Glomerular visceral epithelial cell (primary cell): ENCODE data around the gene GOLPH3.
A peak's percentile ranks its signal among the peaks of the same experiment; 100 is the strongest.
"Not testable (repeated sequence)": the region's sequence is repeated elsewhere in the genome, so short reads cannot be mapped to it uniquely, and the experiment has no call there.

Experiments used
- DNase-seq: peaks from one replicate; pipeline ENCODE4 v3.0.0-alpha.2; 2016; ENCODE audit errors: extremely low spot score

GOLPH3 gene

DNA sequence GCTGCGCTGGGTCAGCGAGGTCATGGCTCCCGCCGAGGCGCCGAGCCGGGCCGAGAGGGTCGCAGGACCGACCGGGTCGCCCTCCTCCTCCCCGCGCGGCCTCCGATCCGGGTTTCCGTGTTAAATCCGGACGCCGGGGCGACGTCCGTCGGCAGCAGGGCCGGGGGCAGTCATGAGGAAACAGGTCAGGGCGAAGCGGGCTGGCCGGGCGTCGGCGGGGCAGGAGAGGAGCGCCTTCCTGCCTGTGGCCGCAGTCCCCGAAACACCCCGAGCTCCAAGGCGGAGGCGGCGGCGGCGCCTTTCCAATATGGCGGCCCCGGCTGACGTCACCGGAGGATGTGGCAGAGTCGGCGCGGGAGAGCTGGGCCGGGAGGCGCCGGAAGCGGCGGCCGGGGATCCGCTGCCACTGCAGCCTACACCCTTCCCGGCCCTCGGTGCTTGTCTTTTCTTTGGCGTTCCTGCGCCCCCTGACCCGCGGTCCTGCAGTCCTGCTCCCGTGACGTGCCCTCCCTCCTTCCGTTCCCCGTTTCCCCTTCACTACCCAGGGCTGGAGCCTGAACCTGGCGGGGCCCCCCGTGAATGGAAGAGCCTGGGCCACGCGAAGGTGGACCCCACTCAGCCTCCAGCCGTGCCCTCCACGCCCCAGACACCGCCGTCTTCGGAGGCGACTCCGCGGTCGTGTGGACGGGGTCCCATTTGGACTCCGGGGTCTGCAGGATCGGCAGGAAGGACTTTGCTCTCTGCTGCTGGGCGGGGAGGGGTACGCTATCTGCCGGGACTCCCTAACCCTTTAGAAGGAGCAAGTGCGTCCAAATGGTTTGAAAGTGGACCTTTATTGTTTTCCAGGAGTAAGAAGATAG is at the start of gene GOLPH3:
Gene GOLPH3, minus strand, starts transcription at position 309 of the 860 bp plus-strand sequence. Its CDS starts 285 bp downstream, at position 24.
- peak; percentile 94 for DNase-seq

DNA sequence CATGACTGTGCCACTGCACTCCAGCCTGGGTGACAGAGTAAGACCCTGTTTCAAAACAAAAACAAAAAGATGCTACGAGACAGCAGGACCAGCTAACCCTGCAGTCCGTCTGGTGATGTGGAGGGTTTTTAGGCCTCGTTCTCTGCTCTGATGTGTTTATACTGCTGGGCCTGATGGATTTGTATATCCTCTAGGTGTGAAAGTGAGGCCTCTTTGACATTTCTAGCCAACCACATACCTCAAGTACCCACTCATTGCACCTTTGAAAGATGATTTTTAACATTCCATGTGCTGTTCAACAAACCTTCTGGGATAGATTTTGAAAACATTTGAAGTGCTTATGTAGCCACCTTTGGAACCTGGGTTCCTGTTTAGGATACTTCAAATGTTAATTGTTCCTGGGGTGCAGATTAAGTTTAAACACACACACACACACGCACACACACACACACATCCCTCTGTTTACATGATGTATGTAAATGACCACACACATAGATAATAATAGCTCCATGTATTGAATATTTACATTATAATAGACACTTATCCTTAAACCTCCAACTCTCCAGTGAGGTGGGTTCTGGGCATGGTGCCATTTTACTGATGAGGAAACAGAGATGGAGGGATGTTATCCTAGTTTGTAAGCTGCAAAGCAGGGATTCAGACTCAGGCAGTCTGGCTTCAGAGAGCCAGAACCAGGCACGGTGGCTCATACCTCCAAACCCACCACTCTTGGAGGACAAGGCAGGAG is 48.8 kb upstream of the GOLPH3 start:
- DNase-seq: no peak

DNA sequence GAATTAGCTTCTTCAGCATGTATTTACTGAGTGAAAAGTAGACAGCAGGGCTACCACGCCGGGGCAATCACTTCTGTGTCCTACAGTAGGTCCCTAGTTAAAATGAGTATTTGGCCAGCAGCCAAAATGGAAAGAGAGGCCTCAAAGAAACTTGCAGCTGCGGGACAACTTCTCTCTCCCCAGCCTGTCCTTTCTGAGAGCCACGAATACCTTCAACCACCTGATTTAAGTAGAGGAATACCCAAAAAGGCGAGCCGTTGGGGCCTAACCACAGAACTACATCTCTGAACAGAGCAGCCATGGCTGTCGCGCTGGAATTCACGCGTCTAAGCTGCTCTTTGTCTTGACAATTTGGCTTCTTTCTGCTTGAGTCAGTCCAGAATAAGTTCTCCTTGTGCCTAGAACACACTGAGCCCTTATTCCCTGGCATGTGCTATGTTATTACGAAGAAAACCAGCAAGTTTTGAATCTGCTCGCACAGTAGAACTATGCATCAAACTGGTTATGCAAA is 43.8 kb upstream of the GOLPH3 start:
- DNase-seq: no peak

DNA sequence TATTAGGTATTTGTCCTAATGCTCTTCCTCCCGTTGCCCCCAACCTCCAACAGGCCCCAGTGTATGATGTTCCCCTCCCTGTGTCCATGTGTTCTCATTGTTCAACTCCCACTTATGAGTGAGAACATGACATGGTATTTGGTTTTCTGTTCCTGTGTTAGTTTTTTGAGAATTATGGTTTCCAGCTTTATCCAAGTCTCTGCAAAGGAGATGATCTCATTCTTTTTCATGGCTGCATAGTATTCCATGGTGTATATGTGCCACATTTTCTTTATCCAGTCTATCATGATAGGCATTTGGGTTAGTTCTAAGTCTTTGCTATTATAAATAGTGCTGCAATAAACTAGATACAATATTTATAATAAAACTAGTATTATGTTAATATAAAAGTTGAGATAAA is 40.2 kb upstream of the GOLPH3 start:
- DNase-seq: not testable (repeated sequence)

DNA sequence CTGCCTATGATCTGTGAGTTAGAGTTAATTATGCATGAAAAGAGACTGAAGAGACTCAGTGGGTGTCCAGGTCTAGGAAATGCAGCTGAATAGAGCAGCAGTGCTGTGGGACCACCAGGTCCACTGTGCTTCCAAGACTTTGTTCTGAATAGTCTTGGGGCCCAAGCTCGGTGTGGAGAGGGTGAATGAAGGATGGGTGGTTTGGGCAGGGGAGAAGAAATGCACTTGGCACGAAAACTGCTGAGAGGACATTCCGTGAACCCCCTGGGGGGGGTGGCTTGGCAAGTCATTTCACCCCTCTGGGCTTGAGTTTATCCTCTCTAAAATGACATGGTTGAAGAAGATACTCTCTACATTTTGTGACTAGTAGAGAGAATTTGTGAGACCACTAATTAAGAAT is 36.0 kb upstream of the GOLPH3 start:
- DNase-seq: no peak

DNA sequence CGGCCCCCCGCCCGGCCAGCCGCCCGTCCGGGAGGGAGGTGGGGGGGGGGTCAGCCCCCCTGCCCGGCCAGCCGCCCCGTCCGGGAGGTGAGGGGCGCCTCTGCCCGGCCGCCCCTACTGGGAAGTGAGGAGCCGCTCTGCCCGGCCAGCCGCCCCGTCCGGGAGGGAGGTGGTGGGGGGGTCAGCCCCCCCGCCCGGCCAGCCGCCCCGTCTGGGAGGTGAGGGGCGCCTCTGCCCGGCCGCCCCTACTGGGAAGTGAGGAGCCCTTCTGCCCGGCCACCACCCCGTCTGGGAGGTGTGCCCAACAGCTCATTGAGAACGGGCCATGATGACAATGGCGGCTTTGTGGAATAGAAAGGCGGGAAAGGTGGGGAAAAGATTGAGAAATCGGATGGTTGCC is 34.7 kb upstream of the GOLPH3 start:
- not testable (repeated sequence) for DNase-seq

DNA sequence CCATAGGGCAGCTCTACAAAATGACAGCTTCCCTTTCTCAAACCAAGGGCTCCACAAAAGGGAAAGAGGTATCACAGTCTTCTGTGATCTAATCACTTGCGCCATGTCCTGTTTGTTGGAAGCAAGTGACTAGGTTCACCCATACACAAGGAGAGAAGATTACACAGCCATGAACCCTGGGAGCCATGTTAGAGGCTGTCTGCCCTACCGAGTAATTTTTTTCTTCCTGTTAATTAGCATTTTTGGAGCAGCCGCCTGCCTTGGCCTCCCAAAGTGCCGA is 33.2 kb upstream of the GOLPH3 start:
- no peak for DNase-seq

DNA sequence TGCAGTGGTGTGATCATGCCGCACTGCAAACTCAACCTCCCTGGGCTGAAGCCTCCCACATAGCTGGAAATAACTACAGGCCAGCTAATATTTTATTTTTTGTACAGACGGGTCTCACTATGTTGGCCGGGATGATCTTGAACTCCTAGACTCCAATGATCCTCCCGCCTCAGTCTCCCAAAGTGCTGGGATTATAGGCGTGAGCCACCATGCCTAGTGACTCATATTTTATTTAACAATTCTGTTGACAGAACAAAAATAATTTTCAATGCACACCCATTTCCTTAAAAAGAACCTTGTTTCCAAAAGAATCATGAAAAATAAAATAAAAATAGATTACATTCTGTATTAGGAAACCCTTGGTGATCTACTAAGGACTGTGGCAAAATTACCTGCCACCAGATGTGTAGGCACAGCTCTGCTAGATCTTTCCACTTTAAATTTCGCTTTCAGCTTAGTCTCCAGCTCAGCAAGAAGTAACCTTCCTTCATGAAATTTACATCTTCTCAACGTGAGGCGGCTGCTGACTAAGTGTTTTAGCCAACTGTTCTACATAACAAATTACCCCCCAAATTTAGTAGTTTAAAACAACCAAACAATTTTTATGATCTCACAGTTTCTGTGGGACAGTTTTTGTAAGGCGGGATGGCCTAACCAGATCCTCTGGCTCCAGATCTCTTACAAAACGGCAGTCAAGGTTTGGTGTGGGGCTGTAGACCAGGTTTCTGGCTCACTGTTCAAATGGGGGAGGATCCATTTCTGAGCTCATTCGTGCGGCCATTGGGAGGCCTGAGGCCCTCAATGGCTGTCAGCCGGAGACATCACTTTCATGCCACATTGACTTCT is 32.6 kb upstream of the GOLPH3 start:
- DNase-seq: no peak

DNA sequence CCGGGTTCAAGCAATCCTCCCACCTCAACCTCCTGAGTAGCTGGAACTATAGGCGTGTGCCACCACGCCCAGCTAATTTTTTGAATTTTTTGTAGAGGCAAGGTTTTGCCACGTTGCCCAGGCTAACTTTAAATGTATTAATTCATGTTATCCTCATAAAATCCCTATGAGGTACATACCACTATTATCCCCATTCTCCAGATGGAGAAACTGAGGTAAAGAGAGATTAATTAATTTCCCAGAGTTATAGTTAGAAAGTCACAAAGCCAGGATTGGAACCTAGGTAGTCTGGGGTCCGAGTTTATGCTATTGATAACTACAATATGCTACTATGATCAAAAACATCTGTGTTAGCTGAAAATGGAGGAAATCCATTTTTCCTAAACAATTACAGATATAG is 31.9 kb upstream of the GOLPH3 start:
- DNase-seq: no peak

DNA sequence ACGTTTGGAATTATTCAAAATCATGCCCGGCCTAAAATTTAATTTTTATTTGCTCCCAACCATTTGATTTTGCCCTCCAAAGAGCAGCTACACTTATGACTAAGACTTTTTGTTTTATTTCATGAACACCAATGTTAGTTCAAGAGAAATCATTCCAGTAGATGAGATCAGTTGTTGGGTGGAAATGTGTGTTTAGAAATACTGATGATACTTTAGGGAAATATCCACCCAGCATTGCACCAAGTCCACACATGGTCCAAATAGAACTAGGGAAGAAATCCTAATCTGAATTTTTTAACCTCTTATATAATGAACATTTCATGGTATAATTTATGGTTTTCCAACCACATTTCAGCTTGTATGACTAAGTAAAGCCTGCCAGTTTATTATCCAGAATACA is 28.3 kb upstream of the GOLPH3 start:
- no peak for DNase-seq

DNA sequence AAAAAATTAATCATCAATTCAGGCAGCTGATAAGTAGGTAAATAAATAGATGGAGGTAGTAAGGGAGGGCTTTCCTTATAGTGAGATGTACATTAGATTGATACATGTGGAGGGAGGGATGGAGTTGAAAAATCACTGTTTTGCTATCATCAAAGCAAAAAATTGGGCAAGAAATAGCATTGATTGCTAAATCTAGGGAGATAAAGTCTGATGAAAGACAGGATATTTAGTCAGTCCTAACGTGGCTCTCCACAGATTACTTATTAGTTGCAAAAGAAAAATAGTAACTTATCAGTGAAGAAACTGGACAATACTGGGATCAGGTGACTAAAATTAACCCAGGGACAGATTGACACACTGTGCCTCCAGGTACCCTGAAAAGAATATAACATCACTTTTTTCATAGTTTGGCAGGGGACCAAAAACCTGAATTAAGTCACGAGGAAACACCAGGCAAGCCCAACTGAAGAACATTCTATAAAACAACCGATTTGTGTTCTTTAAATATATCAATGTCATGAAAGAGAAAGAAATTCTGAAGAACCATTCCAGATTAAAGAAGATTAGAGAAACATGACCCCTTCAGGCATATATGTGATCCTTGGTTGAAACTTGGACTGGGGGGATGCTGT is 27.1 kb upstream of the GOLPH3 start:
- DNase-seq: no peak

DNA sequence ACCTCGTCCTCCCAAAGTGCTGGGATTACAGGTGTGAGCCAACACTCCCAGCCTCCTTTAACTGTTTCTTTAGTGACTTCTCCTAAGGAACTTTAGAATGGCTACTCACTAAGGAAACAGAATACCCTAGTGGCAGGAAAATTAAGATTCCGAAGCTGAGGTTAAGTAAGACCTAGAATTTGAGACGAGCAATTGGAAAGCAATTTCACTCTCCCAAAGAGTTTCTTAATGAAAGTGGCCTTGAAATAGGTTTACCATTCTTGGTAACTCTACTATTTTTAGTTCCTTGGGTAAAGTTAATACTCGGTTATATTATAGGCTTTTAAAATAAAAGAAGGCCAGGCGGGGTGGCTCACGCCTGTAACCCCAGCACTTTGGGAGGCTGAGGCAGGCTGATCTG is 22.9 kb upstream of the GOLPH3 start:
- DNase-seq: no peak

DNA sequence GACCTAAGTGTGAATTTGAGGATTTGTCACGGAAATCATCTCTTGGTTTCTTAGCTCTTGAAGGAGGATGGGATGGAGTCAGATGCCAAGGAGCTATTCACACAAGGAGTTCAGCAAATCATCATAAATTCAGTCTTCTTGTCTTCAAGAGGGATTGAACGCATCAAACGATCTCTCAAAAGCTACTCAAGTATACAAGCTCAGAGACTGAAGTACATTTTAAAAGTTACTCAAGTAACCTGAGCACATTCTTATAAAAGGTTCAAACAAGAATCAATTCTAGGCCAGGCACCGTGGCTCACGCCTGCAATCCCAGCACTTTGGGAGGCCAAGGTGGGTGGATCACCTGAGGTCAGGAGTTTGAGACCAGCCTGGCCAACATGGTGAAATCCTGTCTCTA is 21.1 kb upstream of the GOLPH3 start:
- DNase-seq: no peak

DNA sequence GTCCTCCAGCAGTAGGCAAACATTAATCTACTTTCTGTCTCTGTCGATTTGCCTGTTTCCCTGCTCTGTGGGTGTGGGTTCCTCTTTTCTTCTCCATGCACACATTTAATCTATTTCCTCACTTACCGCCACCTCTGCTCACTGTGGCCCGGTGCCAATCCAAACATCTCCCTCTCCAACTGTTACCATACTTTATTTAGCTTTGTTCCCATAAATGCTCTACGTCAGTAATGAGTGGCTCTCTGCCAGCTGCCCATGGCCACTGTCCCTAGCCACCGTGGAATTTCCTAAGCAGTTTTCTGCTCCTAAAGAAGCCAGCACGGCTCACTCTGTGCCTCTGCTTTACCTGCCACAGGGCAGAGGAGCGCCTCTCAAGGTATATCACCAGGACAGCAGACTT is 19.5 kb upstream of the GOLPH3 start:
- peak; percentile 94 for DNase-seq

DNA sequence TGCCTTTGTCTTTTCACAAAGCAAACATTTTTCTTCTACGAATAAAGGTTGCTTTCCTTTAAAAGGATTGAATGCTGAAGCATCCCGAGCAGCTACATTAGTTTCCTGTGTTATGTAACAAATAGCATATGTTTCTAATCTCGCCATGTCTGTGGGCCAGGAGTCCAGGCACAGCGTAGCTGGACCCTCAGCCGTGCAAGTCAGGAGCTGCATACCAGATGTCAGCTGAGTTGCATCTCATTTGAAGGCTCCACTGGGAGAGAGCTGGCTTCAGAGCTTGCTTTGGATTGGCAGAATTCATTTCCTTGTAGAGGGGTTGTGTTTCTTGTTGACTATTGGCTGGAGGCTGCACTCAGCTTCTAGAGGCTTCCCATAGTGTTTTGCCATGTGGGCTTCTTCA is 16.0 kb upstream of the GOLPH3 start:
- no peak for DNase-seq

DNA sequence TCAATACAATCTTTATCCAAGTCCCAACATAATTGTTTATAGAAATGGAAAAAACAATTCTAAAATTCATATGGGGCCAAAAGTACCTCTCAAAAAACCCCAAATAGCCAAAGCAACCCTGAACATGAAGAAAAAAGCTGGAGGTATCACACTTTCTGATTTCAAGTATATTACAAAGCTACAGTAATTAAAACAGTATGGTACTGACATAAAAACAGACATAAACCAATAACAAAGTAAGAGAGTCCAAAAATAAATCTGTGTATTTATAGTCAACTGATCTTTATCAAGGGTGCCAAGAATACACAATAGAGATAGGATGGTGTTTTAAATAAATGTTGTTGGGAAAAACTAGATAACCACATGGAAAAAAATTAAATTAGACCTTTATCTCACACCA is 13.6 kb upstream of the GOLPH3 start:
- no peak for DNase-seq

DNA sequence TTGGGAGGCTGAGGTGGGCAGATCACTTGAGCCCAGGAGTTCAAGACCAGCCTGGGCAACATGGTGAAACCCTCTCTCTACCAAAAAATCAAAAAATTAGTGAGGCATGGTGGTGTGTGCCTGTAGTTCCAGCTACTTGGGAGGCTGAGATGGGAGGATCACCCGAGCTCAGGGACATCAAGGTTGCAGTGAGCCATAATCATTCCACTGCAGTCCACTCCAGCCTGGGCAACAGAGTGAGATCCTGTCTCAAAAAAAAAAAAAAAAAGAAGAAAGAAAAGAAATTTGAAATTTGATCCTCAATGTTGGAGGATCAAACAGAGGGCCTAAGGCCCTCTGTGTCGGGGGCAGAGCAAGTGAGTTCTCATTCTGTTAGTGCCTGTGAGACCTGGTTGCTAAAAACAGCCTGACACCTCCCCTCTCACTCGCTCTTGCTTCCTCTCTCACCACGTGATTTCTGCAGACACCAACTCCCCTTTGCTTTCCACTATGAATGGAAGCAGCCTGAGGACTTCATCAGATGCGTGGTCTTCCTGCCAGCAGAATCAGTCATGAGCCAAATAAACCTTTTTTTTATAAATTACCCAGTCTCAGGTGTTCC is 8.4 kb upstream of the GOLPH3 start:
- DNase-seq: no peak

DNA sequence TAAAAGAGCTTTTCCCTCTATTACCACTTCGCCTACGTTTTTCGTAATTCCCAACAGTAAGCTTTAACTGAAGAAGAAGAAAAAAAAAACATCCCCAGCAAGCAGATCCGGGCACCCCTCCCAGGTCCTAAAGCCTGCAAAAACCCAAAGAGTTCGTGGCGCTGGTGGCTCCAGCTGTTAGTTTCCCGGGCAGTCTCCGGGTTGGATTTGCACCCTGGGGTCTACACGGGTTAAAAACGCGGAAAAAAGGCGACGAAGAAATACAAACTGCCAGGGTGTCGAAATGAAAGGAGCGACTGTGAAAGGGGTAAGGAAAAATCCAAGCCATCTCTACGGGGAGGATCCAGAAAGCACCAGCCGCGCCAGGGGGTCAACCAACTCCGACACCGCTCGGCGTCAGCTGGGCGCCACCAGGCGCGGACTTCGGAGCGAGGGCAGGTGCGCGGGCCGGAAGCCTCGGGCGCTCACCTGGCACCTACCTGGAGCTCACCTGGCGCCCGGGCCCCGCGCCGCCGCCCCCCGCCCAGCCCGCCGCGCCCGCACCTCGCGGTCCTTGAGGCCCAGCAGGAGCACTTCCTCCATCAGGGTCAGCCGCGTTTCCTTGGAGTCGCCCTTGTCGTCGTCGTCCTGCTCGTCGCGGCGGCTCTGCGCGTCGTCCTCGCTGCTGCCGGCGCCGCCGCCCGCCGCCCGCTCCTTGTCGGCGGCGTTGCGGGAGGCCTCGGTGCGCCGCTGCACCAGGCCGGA is 680 bp downstream of the GOLPH3 start:
- peak; percentile 55 for DNase-seq

DNA sequence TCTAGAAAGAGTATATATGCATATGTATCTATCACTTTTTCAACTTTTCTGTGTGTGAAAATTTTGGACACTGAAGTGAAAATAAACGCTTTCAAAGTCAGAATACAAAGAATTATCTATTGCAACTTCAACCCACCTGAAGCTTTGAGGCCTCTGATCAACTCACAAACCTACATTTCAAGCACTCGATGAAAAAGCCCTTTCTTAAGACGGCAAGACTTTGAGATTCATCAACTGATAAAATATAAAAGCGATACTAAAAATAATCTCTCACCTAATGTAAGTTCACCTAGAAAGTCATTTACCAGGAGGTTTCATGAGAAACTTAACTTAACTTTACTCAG is 1.2 kb downstream of the GOLPH3 start:
- no peak for DNase-seq

DNA sequence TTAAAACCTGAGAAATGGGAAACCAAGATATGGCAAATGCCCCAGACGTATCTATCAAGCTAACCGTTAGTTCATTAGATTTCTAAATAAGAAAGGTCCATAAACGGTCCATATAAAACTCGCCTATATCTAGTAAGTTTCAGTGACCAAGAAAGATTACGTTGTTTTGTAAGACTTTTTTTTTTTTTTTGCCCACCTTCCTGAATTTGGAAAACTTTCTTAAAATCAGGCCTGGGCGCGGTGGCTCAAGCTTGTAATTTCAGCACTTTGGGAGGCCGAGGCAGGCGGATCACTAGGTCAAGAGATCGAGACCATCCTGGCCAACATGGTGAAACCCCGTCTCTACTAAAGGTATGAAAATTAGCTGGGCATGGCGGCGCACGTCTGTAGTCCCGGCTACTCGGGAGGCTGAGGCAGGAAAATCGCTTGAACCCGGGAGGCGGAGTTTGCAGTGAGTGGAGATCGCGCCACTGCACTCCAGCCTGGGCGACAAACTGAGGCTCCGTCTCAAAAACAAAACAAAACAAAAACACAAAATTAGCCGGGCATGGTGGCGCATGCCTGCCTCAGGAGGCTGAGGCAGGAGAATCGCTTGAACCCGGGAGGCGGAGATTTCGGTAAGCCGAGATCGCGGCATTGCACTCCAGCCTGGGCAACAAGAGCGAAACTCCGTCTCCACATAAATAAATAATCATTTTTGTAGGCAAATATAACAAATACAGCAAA is 1.8 kb downstream of the GOLPH3 start:
- peak; percentile 39 for DNase-seq
